Endometrial microvascular endothelial cells (primary cell): ENCODE data around the gene RNF113B. TPM values are rescaled to one million over a fixed set of nuclear protein-coding genes. Genes with fewer than 3 reads are reported as not detected.

Experiments
- in situ Hi-C: cut with HindIII; loops from 2 replicates; pipeline ENCODE4 v1.10.0; 2017; ENCODE audit warnings: low sequenced_read_pairs, low pct_unique_long_range_greater_than_20kb; ENCODE audit errors: inconsistent ontology term
- total RNA-seq: library from RNA; depleted of rRNA; stranded (reverse); fragments of >200 nt; gene quantifications from one replicate; pipeline ENCODE4 v1.2.3, GENCODE V29; 2015; ENCODE audit errors: inconsistent ontology term

The RNF113B gene
- total RNA-seq, 1 donor from 2014 or later: not detected

GRCh38 chr13:98182153-98182552 lies 5.1 kb upstream of the RNF113B start:
- in situ Hi-C loops: no loop called here

- in situ Hi-C loops: no loop called here
Measured at GRCh38 chr13:98181111-98181815, 4.2 kb upstream of the RNF113B start.

- in situ Hi-C loops: no loop called here
Measured at GRCh38 chr13:98180092-98180491, 3.0 kb upstream of the RNF113B start.

- in situ Hi-C loops: no loop called here
Measured at GRCh38 chr13:98175823-98176222, 1.2 kb downstream of the RNF113B start.

GRCh38 chr13:98175043-98175442 lies 2.0 kb downstream of the RNF113B start:
- in situ Hi-C loops: no loop called here

GRCh38 chr13:98174307-98174706 lies 2.8 kb downstream of the RNF113B start:
- in situ Hi-C loops: no loop called here

- in situ Hi-C loops: no loop called here
Measured at GRCh38 chr13:98173431-98174152, 3.5 kb downstream of the RNF113B start.

- in situ Hi-C loops: no loop called here
Measured at GRCh38 chr13:98172590-98173422, 4.3 kb downstream of the RNF113B start.

- in situ Hi-C loops: no loop called here
Measured at GRCh38 chr13:98171900-98172589, 5.0 kb downstream of the RNF113B start.

- in situ Hi-C loops: no loop called here
Measured at GRCh38 chr13:98169331-98169730, 7.7 kb downstream of the RNF113B start.

GRCh38 chr13:98162935-98163334 lies 14.1 kb downstream of the RNF113B start:
- in situ Hi-C loops: no loop called here

GRCh38 chr13:98158172-98158899 lies 18.7 kb downstream of the RNF113B start:
- in situ Hi-C loops: no loop called here

- in situ Hi-C loops: no loop called here
Measured at GRCh38 chr13:98157609-98158008, 19.5 kb downstream of the RNF113B start.

GRCh38 chr13:98157188-98157587 lies 19.9 kb downstream of the RNF113B start:
- in situ Hi-C loops: no loop called here

GRCh38 chr13:98156259-98156658 lies 20.8 kb downstream of the RNF113B start:
- in situ Hi-C loops: no loop called here

- in situ Hi-C loops: no loop called here
Measured at GRCh38 chr13:98155475-98156109, 21.5 kb downstream of the RNF113B start.

- in situ Hi-C loops: no loop called here
Measured at GRCh38 chr13:98150832-98151479, 26.1 kb downstream of the RNF113B start.
